Measurements from ENCODE around the gene ZNF562.
"Not testable (repeated sequence)": the region's sequence is repeated elsewhere in the genome, so short reads cannot be mapped to it uniquely, and the experiment has no call there.

ZNF562 gene

GRCh38 chr19:9674663-9675357 lies at the start of gene ZNF562:
ZNF562 (minus strand) TSS chr19:9675100; CDS start chr19:9660744, 14,356 bp downstream.
- in situ Hi-C loops (cut with MboI; ENCODE audit: low sequenced_read_pairs): no loop called here

GRCh38 chr19:9724157-9724556 lies 49.3 kb upstream of the ZNF562 start:
- in situ Hi-C loops (cut with MboI; ENCODE audit: low sequenced_read_pairs): no loop called here

GRCh38 chr19:9721861-9722260 lies 47.0 kb upstream of the ZNF562 start:
- in situ Hi-C loops (cut with MboI; ENCODE audit: low sequenced_read_pairs): no loop called here

GRCh38 chr19:9720541-9720940 lies 45.6 kb upstream of the ZNF562 start:
- in situ Hi-C loops (cut with MboI; ENCODE audit: low sequenced_read_pairs): no loop called here

- in situ Hi-C loops (cut with MboI; ENCODE audit: low sequenced_read_pairs): no loop called here
Measured at GRCh38 chr19:9711815-9712214, 36.9 kb upstream of the ZNF562 start.

- in situ Hi-C loops (cut with MboI; ENCODE audit: low sequenced_read_pairs): no loop called here
Measured at GRCh38 chr19:9709305-9709704, 34.4 kb upstream of the ZNF562 start.

GRCh38 chr19:9705836-9706235 lies 30.9 kb upstream of the ZNF562 start:
- in situ Hi-C loops (cut with MboI; ENCODE audit: low sequenced_read_pairs): no loop called here

- in situ Hi-C loops (cut with MboI; ENCODE audit: low sequenced_read_pairs): no loop called here
Measured at GRCh38 chr19:9702186-9702585, 27.3 kb upstream of the ZNF562 start.

- in situ Hi-C loops (cut with MboI; ENCODE audit: low sequenced_read_pairs): no loop called here
Measured at GRCh38 chr19:9700229-9700981, 25.5 kb upstream of the ZNF562 start.

- in situ Hi-C loops (cut with MboI; ENCODE audit: low sequenced_read_pairs): not testable (repeated sequence)
Measured at GRCh38 chr19:9690301-9690700, 15.4 kb upstream of the ZNF562 start.

GRCh38 chr19:9679996-9680395 lies 5.1 kb upstream of the ZNF562 start:
- in situ Hi-C loops (cut with MboI; ENCODE audit: low sequenced_read_pairs): not testable (repeated sequence)

GRCh38 chr19:9675358-9675901 lies 530 bp upstream of the ZNF562 start:
- in situ Hi-C loops (cut with MboI; ENCODE audit: low sequenced_read_pairs): not testable (repeated sequence)

GRCh38 chr19:9673912-9674662 lies 813 bp downstream of the ZNF562 start:
- in situ Hi-C loops (cut with MboI; ENCODE audit: low sequenced_read_pairs): no loop called here

- in situ Hi-C loops (cut with MboI; ENCODE audit: low sequenced_read_pairs): no loop called here
Measured at GRCh38 chr19:9672893-9673292, 2.0 kb downstream of the ZNF562 start.

- in situ Hi-C loops (cut with MboI; ENCODE audit: low sequenced_read_pairs): no loop called here
Measured at GRCh38 chr19:9671655-9672054, 3.2 kb downstream of the ZNF562 start.

GRCh38 chr19:9668544-9668943 lies 6.4 kb downstream of the ZNF562 start:
- in situ Hi-C loops (cut with MboI; ENCODE audit: low sequenced_read_pairs): no loop called here

GRCh38 chr19:9667898-9668297 lies 7.0 kb downstream of the ZNF562 start:
- in situ Hi-C loops (cut with MboI; ENCODE audit: low sequenced_read_pairs): no loop called here

- in situ Hi-C loops (cut with MboI; ENCODE audit: low sequenced_read_pairs): no loop called here
Measured at GRCh38 chr19:9658769-9659168, 16.1 kb downstream of the ZNF562 start.

- in situ Hi-C loops (cut with MboI; ENCODE audit: low sequenced_read_pairs): not testable (repeated sequence)
Measured at GRCh38 chr19:9653066-9653555, 21.8 kb downstream of the ZNF562 start.

- in situ Hi-C loops (cut with MboI; ENCODE audit: low sequenced_read_pairs): not testable (repeated sequence)
Measured at GRCh38 chr19:9651464-9651863, 23.4 kb downstream of the ZNF562 start.

GRCh38 chr19:9650345-9650744 lies 24.6 kb downstream of the ZNF562 start:
- in situ Hi-C loops (cut with MboI; ENCODE audit: low sequenced_read_pairs): no loop called here

Data from HL-60/S4 treated with retinoic acid at 250 ng/mL for 4 days and 3 days (cell line).